ENCODE data around the gene VPS13C. TPM values are rescaled to one million over a fixed set of nuclear protein-coding genes. Genes with fewer than 3 reads are reported as not detected.

Gene VPS13C
- polyA plus RNA-seq, 1 donor from 2014 or later, result 17.2 TPM

Other genes with a start within 250 kb of the VPS13C start
- not detected for gene C2CD4A, start 6.5 kb upstream of the VPS13C start, polyA plus RNA-seq
- not detected for gene C2CD4B, start 104.8 kb upstream of the VPS13C start, polyA plus RNA-seq

Measured in IgD-negative memory B cell (primary cell).